Activated T-cell treated with anti-CD3 and anti-CD28 coated beads, Interleukin-2, amount 50 U/mL, for 72 hours (primary cell): ENCODE measurements around the gene ZNF267. TPM values are rescaled to one million over a fixed set of nuclear protein-coding genes. Genes with fewer than 3 reads are reported as not detected.
A peak's percentile ranks its signal among the peaks of the same experiment; 100 is the strongest.

Source experiments
- ATAC-seq, 2 donors: fragments of 150-1000 bp; cut with Tn5 transposase; replicated peaks in 1 of 2; 2 replicates each; pipeline ENCODE4 v1.10.0; 2021; ENCODE audit warnings: moderate library complexity in 2 of 2, mild to moderate bottlenecking in 1 of 2
- DNase-seq, 2 donors: peaks; one replicate each; pipeline ENCODE4 v3.0.0; 2021 to 2022; ENCODE audit warnings: mixed read lengths in 1 of 2
- H3K27ac Mint-ChIP-seq: one replicate; pipeline ENCODE4 v1.8.0; 2022; ENCODE audit warnings: mild to moderate bottlenecking, moderate library complexity, mixed read lengths
- H3K27me3 Mint-ChIP-seq: one replicate; pipeline ENCODE4 v1.8.0; 2022; ENCODE audit warnings: low read depth, mixed read lengths
- H3K36me3 Mint-ChIP-seq, 2 donors: one replicate each; pipeline ENCODE4 v1.8.0; 2022; ENCODE audit warnings: mixed read lengths in 2 of 2, mild to moderate bottlenecking in 1 of 2; ENCODE audit not compliant: insufficient read depth in 2 of 2
- H3K4me1 Mint-ChIP-seq: one replicate; pipeline ENCODE4 v1.8.0; 2022; ENCODE audit warnings: low read depth, mixed read lengths
- H3K4me3 Mint-ChIP-seq, 2 donors: one replicate each; pipeline ENCODE4 v1.8.0; 2022; ENCODE audit warnings: mild to moderate bottlenecking in 2 of 2, mixed read lengths in 2 of 2, moderate library complexity in 2 of 2
- H3K9me3 Mint-ChIP-seq, 2 donors: one replicate each; pipeline ENCODE4 v1.8.0; 2022; ENCODE audit warnings: mixed read lengths in 2 of 2
- total RNA-seq, 2 donors: library from RNA; stranded (reverse); gene quantifications; one replicate each; pipeline ENCODE4 v1.2.3, GENCODE V29; 2022

ZNF267 gene
- total RNA-seq, 2 donors from 2014 or later = 151 to 156 TPM

DNA sequence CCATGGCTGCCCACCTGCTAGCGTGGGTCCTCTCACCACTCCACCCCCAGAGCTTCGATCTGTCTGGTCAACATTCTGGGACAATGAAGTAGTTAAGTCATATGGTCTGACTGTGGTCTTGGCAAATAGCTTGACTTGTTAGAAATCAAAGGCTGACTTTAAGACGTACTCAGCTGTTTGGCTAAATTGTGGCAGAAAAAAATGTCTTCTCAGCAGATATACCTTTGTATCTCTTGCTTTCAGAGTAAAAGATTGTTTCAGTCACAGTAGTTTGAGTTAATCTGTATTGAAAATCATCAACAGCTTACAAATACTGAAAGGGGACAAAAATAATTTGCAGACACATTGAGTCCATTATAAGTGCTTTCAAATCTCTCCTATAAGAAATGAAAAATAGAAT is 2.1 kb upstream of the ZNF267 start:
- Mint-ChIP-seq H3K27me3 (no peaks in the 10 kb centered on the region), H3K4me3 (peak overlapping the region; percentile 31 to 49), H3K36me3 (peaks cover 23 to 24% of the 10 kb centered on the region in 2 donors), H3K4me1 (peaks cover 69% of the 10 kb centered on the region), H3K9me3 (peaks cover 0 to 2% of the 10 kb centered on the region in 2 donors), H3K27ac (no peak overlapping the region)
- DNase-seq (no peak), ATAC-seq (no peak)

- peaks cover 23 to 26% of the 10 kb centered on the region in 2 donors for H3K36me3 Mint-ChIP-seq
- H3K27ac Mint-ChIP-seq = no peak overlapping the region
- ATAC-seq (no peak), DNase-seq (no peak)
- peaks cover 74% of the 10 kb centered on the region for H3K4me1 Mint-ChIP-seq
- H3K27me3 Mint-ChIP-seq = no peaks in the 10 kb centered on the region
- peaks cover 0 to 2% of the 10 kb centered on the region in 2 donors for H3K9me3 Mint-ChIP-seq
- H3K4me3 Mint-ChIP-seq = peak overlapping the region; percentile 98 to 99
Observed at GRCh38 chr16:31872201-31872600, 1.4 kb upstream of the ZNF267 start.

- peak; percentile 38 to 39 for ATAC-seq
- H3K27ac Mint-ChIP-seq = peak overlapping the region; percentile 100
- H3K36me3 Mint-ChIP-seq = peaks cover 37 to 47% of the 10 kb centered on the region in 2 donors
- H3K9me3 Mint-ChIP-seq = peaks cover 0 to 2% of the 10 kb centered on the region in 2 donors
- peak; percentile 57 to 67 for DNase-seq
- peak overlapping the region; percentile 98 to 99 for H3K4me3 Mint-ChIP-seq
- no peaks in the 10 kb centered on the region for H3K27me3 Mint-ChIP-seq
- peaks cover 80% of the 10 kb centered on the region for H3K4me1 Mint-ChIP-seq
Observed at GRCh38 chr16:31874366-31875111, 932 bp downstream of the ZNF267 start.

DNA sequence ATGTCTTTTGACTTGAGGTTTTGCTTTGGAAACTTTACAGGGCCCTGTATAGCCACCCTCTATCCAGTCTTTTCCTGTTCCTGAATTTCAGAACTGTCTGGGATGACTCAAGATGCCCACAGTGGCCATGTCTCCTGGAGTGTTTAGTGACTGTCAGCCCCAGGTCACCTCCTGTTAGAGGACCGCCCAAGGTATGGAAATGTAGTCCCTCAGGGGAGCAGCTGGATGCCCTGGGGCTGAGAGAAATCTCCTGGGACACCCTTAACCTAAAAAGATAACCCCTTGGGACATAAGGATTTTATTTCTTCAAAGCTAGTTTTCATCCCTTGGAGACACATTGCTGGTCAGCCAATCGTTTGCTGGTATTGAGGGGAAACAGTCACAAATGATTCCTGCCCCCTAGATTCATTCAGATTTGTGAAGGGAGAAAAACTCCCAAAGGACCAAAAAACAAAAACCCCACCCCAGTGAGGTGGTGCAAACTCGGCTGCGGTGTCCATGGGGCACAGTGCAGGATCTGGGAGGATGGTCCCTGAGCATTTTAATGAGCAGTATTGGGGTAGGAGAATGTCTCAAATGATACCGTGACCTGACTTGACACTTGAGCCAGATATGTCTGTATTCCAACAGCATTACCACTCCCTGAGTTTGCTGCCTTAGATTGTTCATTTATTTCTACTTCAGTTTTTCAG is 1.7 kb downstream of the ZNF267 start:
- H3K27ac Mint-ChIP-seq = peak overlapping the region; percentile 100
- peaks cover 82% of the 10 kb centered on the region for H3K4me1 Mint-ChIP-seq
- peaks cover 0 to 2% of the 10 kb centered on the region in 2 donors for H3K9me3 Mint-ChIP-seq
- peak; percentile 35 to 37 for DNase-seq
- peak overlapping the region; percentile 98 to 99 for H3K4me3 Mint-ChIP-seq
- H3K36me3 Mint-ChIP-seq = peaks cover 42 to 54% of the 10 kb centered on the region in 2 donors
- H3K27me3 Mint-ChIP-seq = no peaks in the 10 kb centered on the region
- peak in 1 of 2 donors; percentile 3 for ATAC-seq

GRCh38 chr16:31875928-31876547 is 2.4 kb downstream of the ZNF267 start:
- peaks cover 80% of the 10 kb centered on the region for H3K4me1 Mint-ChIP-seq
- peaks cover 44 to 60% of the 10 kb centered on the region in 2 donors for H3K36me3 Mint-ChIP-seq
- H3K4me3 Mint-ChIP-seq = peak overlapping the region; percentile 98 to 99
- peaks cover 2 to 3% of the 10 kb centered on the region in 2 donors for H3K9me3 Mint-ChIP-seq
- ATAC-seq = no peak
- DNase-seq = peak in 1 of 2 donors; percentile 33
- no peaks in the 10 kb centered on the region for H3K27me3 Mint-ChIP-seq
- peak overlapping the region; percentile 100 for H3K27ac Mint-ChIP-seq

DNA sequence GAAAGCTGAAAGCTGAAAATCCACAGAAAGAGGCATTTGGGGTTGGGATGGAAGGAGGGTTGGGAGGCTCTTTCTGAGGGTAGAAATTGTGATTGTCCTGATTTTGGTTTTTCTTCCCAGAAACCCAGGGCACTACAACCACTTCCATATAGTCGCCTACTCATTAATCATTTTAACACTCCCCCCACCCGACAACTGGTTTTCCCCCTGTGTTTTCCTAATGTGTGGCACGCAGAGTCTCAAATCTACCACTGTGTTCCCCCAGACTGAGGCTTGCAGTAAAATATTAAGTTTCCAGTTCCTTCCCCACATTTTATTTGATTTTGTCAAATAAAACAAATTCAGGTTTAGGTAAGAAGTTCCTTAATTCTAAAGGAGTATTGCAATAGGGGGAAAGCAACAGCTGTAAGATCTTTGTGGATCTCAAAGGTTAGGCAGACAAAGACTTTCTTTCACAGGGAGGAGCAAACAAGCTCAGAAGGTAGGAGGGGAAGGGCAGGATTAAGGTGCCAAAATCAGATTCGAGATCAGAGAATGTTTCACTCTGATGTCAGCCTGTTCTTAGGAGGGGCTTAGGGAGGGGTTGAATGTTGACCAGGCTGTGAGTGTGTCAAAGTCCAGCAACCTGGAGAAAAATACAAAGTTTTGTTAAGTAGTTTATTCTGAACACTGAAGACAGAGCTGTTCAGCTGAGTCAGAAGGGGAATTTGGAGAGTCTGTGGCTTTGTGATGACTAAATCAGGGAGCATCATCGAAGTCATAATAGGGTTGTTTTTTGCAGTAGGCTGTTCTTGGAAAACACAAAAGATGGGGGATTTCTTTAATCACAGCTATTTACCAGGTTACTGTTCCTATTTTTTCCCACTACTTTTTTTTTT is 3.6 kb downstream of the ZNF267 start:
- peaks cover 2 to 3% of the 10 kb centered on the region in 2 donors for H3K9me3 Mint-ChIP-seq
- peak overlapping the region; percentile 98 to 99 for H3K4me3 Mint-ChIP-seq
- H3K27ac Mint-ChIP-seq = peak overlapping the region; percentile 100
- H3K27me3 Mint-ChIP-seq = no peaks in the 10 kb centered on the region
- ATAC-seq (peak; percentile 69 to 72), DNase-seq (peak; percentile 76 to 79)
- H3K4me1 Mint-ChIP-seq = peaks cover 80% of the 10 kb centered on the region
- H3K36me3 Mint-ChIP-seq = peaks cover 49 to 67% of the 10 kb centered on the region in 2 donors

- peak; percentile 43 to 44 for DNase-seq
- no peaks in the 10 kb centered on the region for H3K27me3 Mint-ChIP-seq
- ATAC-seq = peak; percentile 11 to 12
- H3K4me3 Mint-ChIP-seq = peak overlapping the region; percentile 98 to 99
- H3K9me3 Mint-ChIP-seq = peaks cover 2 to 3% of the 10 kb centered on the region in 2 donors
- peak overlapping the region; percentile 100 for H3K27ac Mint-ChIP-seq
- peaks cover 78% of the 10 kb centered on the region for H3K4me1 Mint-ChIP-seq
- H3K36me3 Mint-ChIP-seq = peaks cover 54 to 74% of the 10 kb centered on the region in 2 donors
Observed at GRCh38 chr16:31877876-31878642, 4.5 kb downstream of the ZNF267 start.

GRCh38 chr16:31879937-31880321 is 6.3 kb downstream of the ZNF267 start:
- H3K9me3 Mint-ChIP-seq = peaks cover 2 to 3% of the 10 kb centered on the region in 2 donors
- H3K27ac Mint-ChIP-seq = peak overlapping the region; percentile 100
- ATAC-seq = no peak
- DNase-seq = no peak
- peak overlapping the region; percentile 98 to 99 for H3K4me3 Mint-ChIP-seq
- peaks cover 49 to 82% of the 10 kb centered on the region in 2 donors for H3K36me3 Mint-ChIP-seq
- H3K27me3 Mint-ChIP-seq = no peaks in the 10 kb centered on the region
- peaks cover 83% of the 10 kb centered on the region for H3K4me1 Mint-ChIP-seq

DNA sequence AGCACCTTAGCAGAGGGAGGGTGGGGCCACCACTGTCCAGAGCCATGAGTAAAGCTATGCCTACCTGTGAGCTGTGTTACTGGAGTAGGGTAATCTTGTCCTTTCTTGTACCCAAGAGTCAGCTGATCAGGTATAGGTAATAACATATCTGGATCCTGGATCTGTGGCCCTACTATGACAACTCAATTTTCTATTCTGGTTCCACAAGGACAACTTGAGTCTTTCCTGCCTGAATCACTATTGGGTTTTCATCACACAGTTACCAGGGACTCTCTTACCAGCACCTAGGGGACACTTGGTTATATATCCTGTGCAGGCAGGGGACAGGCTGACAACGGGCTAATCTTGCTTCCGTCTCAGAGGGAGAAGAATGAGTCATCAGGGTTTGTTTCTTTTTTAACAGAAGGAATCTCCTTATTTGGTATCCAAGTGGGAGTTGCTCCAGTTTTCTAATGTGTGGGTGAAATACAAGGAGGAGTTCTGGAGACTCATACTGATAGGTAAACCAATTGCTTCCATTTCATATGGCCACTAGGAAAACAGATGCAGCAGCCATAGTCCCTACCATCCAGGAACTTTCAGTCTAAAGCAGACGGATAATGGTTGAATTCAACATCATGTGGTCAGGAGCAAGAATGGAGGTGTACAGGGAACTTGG is 6.8 kb downstream of the ZNF267 start:
- Mint-ChIP-seq H3K27me3 (no peaks in the 10 kb centered on the region), H3K4me3 (peak overlapping the region; percentile 98 to 99), H3K4me1 (peaks cover 88% of the 10 kb centered on the region), H3K9me3 (peaks cover 2 to 3% of the 10 kb centered on the region in 2 donors), H3K27ac (peak overlapping the region; percentile 100), H3K36me3 (peaks cover 48 to 82% of the 10 kb centered on the region in 2 donors)
- ATAC-seq (peak; percentile 58 to 72), DNase-seq (peak; percentile 57 to 60)

DNA sequence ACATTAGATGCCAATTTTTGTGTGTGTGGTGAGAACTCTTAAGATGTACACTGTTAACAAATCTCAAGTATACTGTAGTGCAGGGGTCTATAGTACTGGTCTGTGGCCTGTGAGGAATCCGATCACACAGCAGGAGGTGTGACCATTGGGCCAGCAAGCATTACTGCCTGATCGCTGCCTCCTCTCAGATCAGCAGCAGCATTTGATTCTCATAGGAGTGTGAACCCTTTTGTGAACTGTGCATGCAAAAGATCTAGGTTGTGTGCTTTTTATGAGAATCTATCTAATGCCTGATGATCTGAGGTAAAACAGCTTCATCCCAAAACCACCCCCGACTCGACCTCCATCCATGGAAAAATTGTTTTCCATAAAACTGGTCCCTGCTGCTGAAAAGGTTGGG is 12.6 kb downstream of the ZNF267 start:
- H3K4me1 Mint-ChIP-seq = peaks cover 81% of the 10 kb centered on the region
- no peak for DNase-seq
- H3K4me3 Mint-ChIP-seq = no peak overlapping the region
- peaks cover 8 to 12% of the 10 kb centered on the region in 2 donors for H3K9me3 Mint-ChIP-seq
- H3K27me3 Mint-ChIP-seq = no peaks in the 10 kb centered on the region
- H3K36me3 Mint-ChIP-seq = peaks cover 51 to 84% of the 10 kb centered on the region in 2 donors
- peak in 1 of 2 donors; percentile 27 for ATAC-seq
- H3K27ac Mint-ChIP-seq = no peak overlapping the region

GRCh38 chr16:31888735-31889134 is 15.1 kb downstream of the ZNF267 start:
- ATAC-seq (peak; percentile 53 to 64), DNase-seq (no peak)
- Mint-ChIP-seq H3K4me1 (peaks cover 74% of the 10 kb centered on the region), H3K27me3 (no peaks in the 10 kb centered on the region), H3K27ac (peak overlapping the region; percentile 100), H3K36me3 (peaks cover 66 to 91% of the 10 kb centered on the region in 2 donors), H3K9me3 (peaks cover 11 to 21% of the 10 kb centered on the region in 2 donors), H3K4me3 (peak overlapping the region; percentile 60 to 83)
